LNCaP clone FGC (cell line): ENCODE results near the gene PCP4.

ENCODE experiments used
- DNase-seq: peaks from one replicate; pipeline ENCODE4 v3.0.0-alpha.2; 2011; ENCODE audit warnings: low read depth
- H3K4me3 ChIP-seq: 2 replicates; pipeline ENCODE4 v1.5.1; 2011; ENCODE audit warnings: mild to moderate bottlenecking, low read depth, low read length, control low read depth
- TF ChIP-seq, protein P1 (sequence below): IDR thresholded peaks from 2 replicates; pipeline ENCODE4 v1.5.1; 2012; ENCODE audit warnings: mild to moderate bottlenecking; ENCODE audit not compliant: control insufficient read depth, insufficient read depth; ENCODE audit errors: extremely low read depth

PCP4 gene

DNA sequence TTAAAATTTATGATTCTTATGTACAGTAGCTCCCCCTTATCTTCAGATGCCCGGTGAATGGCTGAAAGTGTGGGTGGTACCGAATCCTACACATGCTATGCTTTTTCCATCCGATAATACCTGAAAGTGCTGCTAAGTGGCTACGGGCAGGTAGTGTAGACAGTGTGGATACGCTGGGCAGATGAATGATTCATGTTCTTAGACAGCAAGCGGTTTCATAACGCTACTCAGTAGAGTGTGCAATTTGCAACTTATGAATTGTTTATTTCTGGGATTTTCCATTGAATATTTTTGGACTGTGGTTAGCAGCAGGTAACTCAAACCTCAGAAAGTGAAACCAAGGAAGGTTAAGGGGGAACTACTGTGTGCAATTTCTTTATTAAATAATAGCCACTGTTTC, 7.5 kb downstream of the PCP4 start:
- TF ChIP-seq, protein P1, sequence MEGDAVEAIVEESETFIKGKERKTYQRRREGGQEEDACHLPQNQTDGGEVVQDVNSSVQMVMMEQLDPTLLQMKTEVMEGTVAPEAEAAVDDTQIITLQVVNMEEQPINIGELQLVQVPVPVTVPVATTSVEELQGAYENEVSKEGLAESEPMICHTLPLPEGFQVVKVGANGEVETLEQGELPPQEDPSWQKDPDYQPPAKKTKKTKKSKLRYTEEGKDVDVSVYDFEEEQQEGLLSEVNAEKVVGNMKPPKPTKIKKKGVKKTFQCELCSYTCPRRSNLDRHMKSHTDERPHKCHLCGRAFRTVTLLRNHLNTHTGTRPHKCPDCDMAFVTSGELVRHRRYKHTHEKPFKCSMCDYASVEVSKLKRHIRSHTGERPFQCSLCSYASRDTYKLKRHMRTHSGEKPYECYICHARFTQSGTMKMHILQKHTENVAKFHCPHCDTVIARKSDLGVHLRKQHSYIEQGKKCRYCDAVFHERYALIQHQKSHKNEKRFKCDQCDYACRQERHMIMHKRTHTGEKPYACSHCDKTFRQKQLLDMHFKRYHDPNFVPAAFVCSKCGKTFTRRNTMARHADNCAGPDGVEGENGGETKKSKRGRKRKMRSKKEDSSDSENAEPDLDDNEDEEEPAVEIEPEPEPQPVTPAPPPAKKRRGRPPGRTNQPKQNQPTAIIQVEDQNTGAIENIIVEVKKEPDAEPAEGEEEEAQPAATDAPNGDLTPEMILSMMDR: no peak
- no peak for DNase-seq
- H3K4me3 ChIP-seq: no peak overlapping the region

DNA sequence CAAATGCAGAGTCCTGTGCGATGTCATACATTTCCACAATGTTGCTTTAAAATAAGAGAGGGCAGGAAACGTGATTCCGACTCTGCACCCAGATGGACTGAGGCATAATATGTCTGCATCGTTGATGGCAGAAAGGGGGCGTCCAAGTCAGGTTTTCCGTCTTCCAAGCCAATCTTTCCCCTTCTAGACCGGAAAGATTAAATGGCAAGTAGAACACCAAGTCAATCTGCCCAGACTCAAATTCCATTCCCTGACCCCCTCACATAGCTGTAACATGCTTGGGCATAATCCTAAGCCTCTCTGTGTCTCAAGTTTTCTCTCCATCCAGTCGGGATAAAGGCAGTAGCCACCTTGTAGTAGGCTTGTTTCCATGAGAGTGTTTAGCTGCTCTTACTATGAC, 14.4 kb downstream of the PCP4 start:
- TF ChIP-seq, protein P1: no peak
- H3K4me3 ChIP-seq: no peak overlapping the region
- no peak for DNase-seq

DNA sequence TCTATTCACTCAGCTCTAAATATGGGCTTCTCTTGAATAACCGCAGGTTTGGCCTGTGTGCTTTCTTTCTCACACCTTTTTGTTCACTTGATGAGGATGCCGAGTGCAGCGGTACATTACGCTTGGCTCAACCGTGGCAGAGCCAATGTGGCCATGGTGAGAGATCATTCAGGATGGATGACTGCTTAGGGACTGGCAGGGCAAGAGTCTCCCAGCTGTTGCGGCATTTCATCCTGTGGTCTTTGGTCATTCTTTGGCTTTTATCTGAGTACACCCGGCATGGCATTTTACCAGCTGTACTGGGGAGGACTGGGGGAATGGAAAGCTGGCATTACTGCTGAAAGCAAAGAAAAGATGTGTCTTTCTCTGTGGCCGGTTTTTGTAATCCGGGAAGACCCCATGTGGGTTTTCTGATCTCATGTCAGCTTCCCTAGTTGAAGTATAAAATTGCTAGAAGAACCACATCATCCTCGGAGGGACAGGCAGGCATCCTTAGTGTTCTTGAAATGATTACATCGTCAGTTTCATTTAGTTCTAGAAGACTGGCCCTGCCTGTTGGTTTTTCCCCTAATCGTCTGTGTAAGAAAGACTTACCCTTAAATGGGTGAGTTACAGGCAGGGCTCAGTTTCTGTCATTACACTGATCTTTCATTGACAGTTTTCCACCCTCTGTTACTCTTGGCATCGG, 15.1 kb downstream of the PCP4 start:
- TF ChIP-seq, protein P1: no peak
- DNase-seq: no peak
- H3K4me3 ChIP-seq: no peak overlapping the region

DNA sequence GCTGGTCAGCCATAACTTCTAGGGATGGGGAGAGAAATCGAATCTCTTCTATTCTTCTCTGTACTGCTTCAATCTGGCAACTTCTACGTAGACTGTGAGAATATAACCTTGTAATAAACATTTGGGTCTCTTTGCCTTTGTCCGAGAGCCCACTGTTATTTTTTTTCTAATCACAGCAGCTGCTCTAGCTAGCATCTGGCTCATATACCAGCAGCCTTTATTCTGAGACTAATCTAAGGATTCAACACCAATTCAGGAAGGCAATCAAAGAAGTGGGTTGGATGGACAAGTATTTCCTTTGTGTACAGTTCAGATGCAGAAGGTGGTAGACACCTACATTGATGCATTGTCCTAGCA, 15.6 kb downstream of the PCP4 start:
- H3K4me3 ChIP-seq: no peak overlapping the region
- no peak for DNase-seq
- TF ChIP-seq, protein P1: no peak

DNA sequence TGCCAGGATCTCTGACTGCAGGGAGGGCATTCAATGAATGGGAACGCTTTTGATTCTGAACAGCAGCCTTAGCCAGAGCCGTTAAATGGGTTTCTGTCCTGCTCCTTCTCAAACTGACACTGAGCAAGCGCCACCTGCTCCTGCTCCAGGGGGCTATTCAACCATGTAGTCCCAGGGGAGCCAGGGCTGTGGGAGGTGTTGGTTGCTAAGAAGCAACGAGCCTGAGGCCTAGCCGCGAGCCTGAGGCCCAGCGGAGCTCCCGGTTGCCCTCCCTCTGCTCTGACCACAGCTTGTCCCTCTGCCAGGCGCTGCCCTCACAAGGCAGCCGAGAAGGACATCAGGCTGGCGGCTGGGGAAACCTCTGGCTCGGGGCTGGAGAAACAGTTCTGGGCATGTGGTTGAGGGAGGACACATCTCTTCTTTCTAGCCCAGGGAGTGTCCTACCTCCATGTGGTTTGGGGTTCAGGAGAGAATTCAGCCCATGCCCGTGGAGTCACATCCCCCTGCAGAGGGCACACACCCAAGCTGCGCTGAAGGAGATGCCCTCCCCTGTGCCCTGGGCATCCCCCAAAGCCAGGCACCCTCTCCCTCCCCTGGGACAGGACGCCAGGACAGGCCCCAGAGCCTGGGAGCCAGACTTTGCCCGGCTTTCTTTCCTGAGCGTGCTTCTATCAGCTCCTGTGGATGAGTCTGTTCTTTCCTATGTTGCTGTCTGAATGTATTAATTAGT, 18.0 kb downstream of the PCP4 start:
- H3K4me3 ChIP-seq: no peak overlapping the region
- no peak for DNase-seq
- TF ChIP-seq, protein P1: no peak

DNA sequence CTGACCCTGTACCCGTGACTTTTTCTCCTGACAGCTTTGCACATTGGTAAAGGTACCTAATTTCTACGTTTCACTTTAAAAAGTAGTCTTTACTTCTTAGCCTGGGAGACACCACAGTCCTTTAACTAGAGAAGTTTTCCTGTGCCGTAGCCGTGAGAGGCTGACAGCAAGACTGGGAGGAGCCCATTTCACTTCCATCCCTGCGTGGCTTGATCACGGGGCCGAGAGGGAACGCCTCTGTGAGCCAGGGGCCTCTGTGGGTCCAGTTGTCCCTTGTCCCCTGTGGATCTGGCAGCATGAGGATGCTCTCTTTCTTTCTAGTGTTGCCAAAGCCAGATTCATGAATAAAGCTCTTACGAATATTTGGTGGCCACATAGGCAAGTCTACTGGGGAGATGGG, 21.6 kb downstream of the PCP4 start:
- TF ChIP-seq, protein P1: no peak

More for the DNA sequence above, 21.6 kb downstream of the PCP4 start:
- no peak overlapping the region for H3K4me3 ChIP-seq
- DNase-seq: no peak
